Fibroblast of the conjunctiva (primary cell): ENCODE results near the gene TEX22.

Experiments
- DNase-seq: peaks from one replicate; pipeline ENCODE4 v3.0.0-alpha.2; 2010; ENCODE audit warnings: low read depth

The TEX22 gene

GRCh38 chr14:105439710-105440553 is 41.6 kb downstream of the TEX22 start:
- DNase-seq = no peak

- DNase-seq = no peak
Measured at GRCh38 chr14:105440554-105440900, 42.2 kb downstream of the TEX22 start.

GRCh38 chr14:105440992-105441391 is 42.7 kb downstream of the TEX22 start:
- DNase-seq = no peak

DNA sequence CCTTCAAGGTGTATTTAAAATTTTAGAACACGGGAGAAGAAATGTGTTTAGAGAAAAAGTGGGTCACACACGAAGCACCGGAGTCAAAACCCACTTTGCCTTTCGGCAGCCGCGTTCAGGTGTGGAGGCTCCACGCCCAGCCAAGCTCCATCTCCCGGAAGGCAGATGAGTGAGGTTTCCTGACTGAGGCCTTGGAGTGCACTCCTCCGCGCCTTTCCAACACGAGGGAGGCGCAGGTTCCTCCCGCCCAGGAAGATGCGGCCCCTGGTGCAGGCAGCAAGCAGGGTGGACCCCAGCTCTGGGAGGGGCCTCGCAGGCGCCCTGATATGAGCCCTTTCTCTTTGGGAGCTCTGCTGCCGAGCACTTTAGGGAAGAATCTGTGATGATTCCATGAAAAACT is 43.8 kb downstream of the TEX22 start:
- no peak for DNase-seq

- DNase-seq = no peak
Measured at GRCh38 chr14:105442834-105443233, 44.5 kb downstream of the TEX22 start.

- DNase-seq = no peak
Measured at GRCh38 chr14:105444859-105445258, 46.5 kb downstream of the TEX22 start.

- DNase-seq = no peak
Measured at GRCh38 chr14:105445290-105445689, 47.0 kb downstream of the TEX22 start.

GRCh38 chr14:105445901-105446845 is 47.8 kb downstream of the TEX22 start:
- DNase-seq = no peak

DNA sequence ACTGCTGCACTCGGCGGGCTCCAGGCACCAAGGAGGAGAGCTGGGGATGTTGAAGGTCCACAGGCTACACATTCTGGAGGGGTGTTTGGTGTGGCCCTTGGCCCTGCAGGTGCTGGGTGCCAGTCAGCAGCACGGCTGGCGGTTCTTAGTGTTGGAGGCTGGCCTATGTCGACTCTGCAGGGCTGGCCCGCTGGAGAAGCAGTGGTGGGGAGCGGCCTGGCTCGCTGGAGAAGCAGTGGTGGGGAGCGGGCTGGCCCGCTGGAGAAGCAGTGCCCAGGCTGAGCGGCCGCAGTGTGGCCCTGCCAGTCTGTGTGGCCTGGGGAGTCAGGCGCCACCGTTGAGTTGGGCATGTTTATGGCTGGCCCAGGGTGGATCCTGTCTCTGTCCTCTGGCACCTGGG is 48.6 kb downstream of the TEX22 start:
- DNase-seq = no peak

- DNase-seq = no peak
Measured at GRCh38 chr14:105447651-105448640, 49.6 kb downstream of the TEX22 start.

- DNase-seq = peak; percentile 8
Measured at GRCh38 chr14:105448706-105449111, 50.4 kb downstream of the TEX22 start.

DNA sequence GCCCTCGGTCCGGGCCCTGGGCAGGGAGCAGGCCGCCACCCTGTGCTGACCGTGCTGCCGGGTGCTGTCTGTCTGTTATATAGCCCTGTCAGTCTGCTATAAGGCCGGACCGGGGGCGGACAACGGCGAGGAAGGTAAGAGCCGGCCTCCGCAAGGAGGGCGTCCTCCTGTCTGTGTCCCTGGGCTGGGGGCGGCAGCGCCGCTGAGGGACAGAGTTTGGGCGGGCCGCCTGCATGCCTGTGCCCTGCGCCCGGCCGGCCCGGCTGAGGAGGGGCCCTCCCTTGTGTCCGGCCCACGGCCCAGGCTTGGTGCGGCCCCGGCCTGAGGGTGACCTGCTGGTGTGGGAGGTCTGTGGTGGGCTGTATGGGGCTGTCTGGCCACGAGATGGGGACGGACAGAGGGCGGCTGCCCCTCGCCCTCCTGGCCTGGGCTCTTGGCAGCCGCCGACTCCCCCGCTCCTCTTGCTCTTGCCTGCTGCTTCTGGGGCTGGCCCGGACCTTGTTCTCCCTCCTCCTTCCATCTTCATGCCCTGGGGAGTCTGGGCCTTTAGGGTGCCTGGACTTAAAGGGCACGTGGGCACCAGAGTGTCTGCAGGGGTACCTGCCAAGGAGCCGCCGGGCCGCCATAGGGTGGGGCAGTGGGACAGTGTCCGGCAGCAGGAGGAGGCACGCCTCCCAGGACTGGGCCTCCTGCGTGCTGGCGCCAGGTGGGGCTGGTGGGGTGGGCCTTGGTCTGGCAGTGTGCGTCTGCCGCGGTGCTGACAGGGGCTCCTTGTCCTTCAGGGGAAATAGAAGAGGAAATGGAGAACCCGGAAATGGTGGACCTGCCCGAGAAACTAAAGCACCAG is 51.2 kb downstream of the TEX22 start:
- DNase-seq = no peak

DNA sequence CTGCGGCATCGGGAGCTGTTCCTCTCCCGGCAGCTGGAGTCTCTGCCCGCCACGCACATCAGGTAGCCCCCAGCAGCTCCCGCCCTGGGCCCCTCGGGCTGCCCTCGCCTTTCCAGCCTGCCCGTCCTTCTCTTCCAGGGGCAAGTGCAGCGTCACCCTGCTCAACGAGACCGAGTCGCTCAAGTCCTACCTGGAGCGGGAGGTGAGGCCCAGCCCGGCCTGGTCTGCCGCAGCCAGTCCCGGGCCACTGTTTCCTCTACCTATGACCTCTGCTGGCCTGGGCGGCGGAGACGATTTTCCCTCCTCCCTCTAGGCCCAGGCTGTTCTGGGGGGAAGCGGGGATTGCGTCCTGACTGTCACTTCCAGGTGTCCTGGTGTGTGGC is 51.8 kb downstream of the TEX22 start:
- no peak for DNase-seq

- no peak for DNase-seq
Measured at GRCh38 chr14:105450864-105451720, 52.8 kb downstream of the TEX22 start.

DNA sequence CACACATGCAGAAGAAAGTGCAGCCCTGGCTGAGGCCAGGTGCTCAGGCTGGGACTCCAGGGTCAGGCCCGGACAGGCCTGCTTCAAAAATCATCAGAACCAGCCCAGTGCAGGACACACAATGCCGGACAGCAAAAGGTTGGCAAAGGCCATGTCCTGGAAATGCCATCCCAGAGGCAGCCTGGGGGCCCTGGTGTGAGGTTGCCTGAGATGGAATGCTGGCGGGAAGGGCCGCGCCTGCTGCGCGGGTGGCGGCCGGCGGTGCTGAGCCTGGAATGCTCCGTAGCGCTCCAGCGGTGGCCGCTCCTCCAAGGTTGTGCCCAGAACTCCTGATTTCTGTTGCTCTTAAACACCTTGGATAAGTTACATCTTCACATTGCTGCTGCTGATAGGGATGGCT is 54.6 kb downstream of the TEX22 start:
- no peak for DNase-seq

GRCh38 chr14:105453847-105454246 is 55.5 kb downstream of the TEX22 start:
- no peak for DNase-seq

GRCh38 chr14:105455086-105455640 is 56.8 kb downstream of the TEX22 start:
- no peak for DNase-seq

DNA sequence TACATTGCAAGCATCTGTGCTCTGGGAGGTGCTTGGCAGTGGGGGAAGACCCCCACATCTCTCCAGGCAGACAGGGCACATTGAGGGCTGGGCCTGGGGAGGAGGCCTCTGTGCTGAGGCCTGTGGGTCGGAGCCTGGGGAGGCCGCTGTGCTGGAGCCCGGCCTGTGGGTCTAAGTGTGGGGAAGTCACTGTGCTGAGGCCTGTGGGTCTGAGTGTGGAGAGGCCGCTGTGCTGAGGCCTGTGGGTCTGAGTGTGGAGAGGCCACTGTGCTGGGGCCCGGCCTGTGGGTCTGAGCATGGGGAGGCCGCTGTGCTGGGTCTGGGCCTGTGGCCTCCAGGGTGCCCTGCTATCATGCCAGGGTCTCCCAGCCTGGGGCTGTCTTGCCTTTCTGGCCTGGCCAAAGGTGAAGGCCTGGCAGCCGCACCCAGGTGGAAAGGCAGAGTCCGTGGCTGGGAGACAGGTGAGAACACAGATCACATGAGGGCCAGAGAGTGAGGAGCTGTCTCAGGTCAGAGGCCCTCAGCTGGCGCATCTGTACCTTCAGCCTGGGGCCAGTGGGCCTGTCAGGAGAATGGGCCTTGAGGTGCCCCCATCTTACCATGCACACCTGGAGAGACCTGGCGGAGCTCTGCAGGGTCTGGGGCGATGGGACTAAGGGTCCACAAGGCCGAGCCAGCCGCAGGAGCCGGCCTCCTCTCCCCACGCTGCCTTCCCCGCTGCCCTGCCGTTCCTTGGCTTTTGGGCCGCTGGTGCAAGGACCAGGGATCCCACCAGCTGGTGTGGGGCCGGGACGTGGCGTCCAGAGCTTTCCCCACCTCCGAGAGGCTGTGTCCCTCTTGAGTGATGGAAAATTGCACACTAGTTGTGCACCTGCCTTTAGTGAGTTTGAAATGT is 57.7 kb downstream of the TEX22 start:
- DNase-seq = no peak
